Cardiac fibroblast (primary cell): ENCODE results near the gene PLA2G7.
A peak's percentile ranks its signal among the peaks of the same experiment; 100 is the strongest.

Experiments used
- DNase-seq, 2 donors: peaks; one replicate each; pipeline versions ENCODE4 v3.0.0 to v3.0.0-alpha.2; 2010; ENCODE audit warnings: low read depth in 2 of 2
- H3K4me3 ChIP-seq, 2 donors: replicated peaks in 1 of 2; 1 replicate in 1 of 2; 2 replicates in 1 of 2; pipeline ENCODE4 v1.5.1; 2011; ENCODE audit warnings: low read depth in 2 of 2, low read length in 2 of 2, mild to moderate bottlenecking in 2 of 2, moderate library complexity in 1 of 2
- CTCF ChIP-seq: IDR thresholded peaks from one replicate; pipeline ENCODE4 v1.5.1; 2011; ENCODE audit warnings: low read depth, mild to moderate bottlenecking, low read length, inconsistent platforms

The PLA2G7 gene

GRCh38 chr6:46758960-46759753, 24.0 kb upstream of the PLA2G7 start:
- no peak for TF ChIP-seq CTCF
- H3K4me3 ChIP-seq, result no peak overlapping the region
- no peak for DNase-seq

- no peak for TF ChIP-seq CTCF
- DNase-seq, result no peak
- no peak overlapping the region for H3K4me3 ChIP-seq
Measured at GRCh38 chr6:46757214-46757596, 22.0 kb upstream of the PLA2G7 start.

- no peak for TF ChIP-seq CTCF
- no peak overlapping the region for H3K4me3 ChIP-seq
- peak in 1 of 2 donors; percentile 31 for DNase-seq
Measured at GRCh38 chr6:46756469-46757213, 21.5 kb upstream of the PLA2G7 start.

GRCh38 chr6:46755865-46756264, 20.7 kb upstream of the PLA2G7 start:
- no peak overlapping the region for H3K4me3 ChIP-seq
- TF ChIP-seq CTCF, result no peak
- no peak for DNase-seq

GRCh38 chr6:46751658-46752057, 16.5 kb upstream of the PLA2G7 start:
- no peak for TF ChIP-seq CTCF

GRCh38 chr6:46749731-46750130, 14.6 kb upstream of the PLA2G7 start:
- no peak for DNase-seq
- no peak overlapping the region for H3K4me3 ChIP-seq
- no peak for TF ChIP-seq CTCF

More at GRCh38 chr6:46751658-46752057, 16.5 kb upstream of the PLA2G7 start:
- no peak overlapping the region for H3K4me3 ChIP-seq
- DNase-seq, result no peak
